GM11168 (cell line): ENCODE results near the gene GBP2.

Experiments used
- in situ Hi-C: fragments of 300-500 bp; cut with MboI; formaldehyde crosslinking; loops from one replicate; pipeline ENCODE4 v1.12.0; 2022; ENCODE audit warnings: low sequenced_read_pairs; ENCODE audit not compliant: unreplicated experiment

GBP2 gene

GRCh38 chr1:89125913-89126580 is at the start of gene GBP2:
Gene GBP2 (minus strand): TSS chr1:89126114. CDS start chr1:89121966, 4,148 bp downstream.
- in situ Hi-C loops: no loop called here

- in situ Hi-C loops: no loop called here
Observed at GRCh38 chr1:89174491-89174890, 48.6 kb upstream of the GBP2 start.

- in situ Hi-C loops: no loop called here
Observed at GRCh38 chr1:89172468-89173143, 46.7 kb upstream of the GBP2 start.

GRCh38 chr1:89171067-89171438 is 45.1 kb upstream of the GBP2 start:
- in situ Hi-C loops: no loop called here

- in situ Hi-C loops: no loop called here
Observed at GRCh38 chr1:89170170-89171066, 44.5 kb upstream of the GBP2 start.

- in situ Hi-C loops: no loop called here
Observed at GRCh38 chr1:89169166-89169565, 43.3 kb upstream of the GBP2 start.

GRCh38 chr1:89167590-89168230 is 41.8 kb upstream of the GBP2 start:
- in situ Hi-C loops: no loop called here

- in situ Hi-C loops: no loop called here
Observed at GRCh38 chr1:89166705-89167104, 40.8 kb upstream of the GBP2 start.

- in situ Hi-C loops: no loop called here
Observed at GRCh38 chr1:89165811-89166210, 39.9 kb upstream of the GBP2 start.

GRCh38 chr1:89151047-89151446 is 25.1 kb upstream of the GBP2 start:
- in situ Hi-C loops: no loop called here

GRCh38 chr1:89149976-89150375 is 24.1 kb upstream of the GBP2 start:
- in situ Hi-C loops: no loop called here

- in situ Hi-C loops: no loop called here
Observed at GRCh38 chr1:89149229-89149628, 23.3 kb upstream of the GBP2 start.

GRCh38 chr1:89147678-89148658 is 22.1 kb upstream of the GBP2 start:
- in situ Hi-C loops: no loop called here

GRCh38 chr1:89146721-89147120 is 20.8 kb upstream of the GBP2 start:
- in situ Hi-C loops: no loop called here

GRCh38 chr1:89143484-89143883 is 17.6 kb upstream of the GBP2 start:
- in situ Hi-C loops: no loop called here

- in situ Hi-C loops: no loop called here
Observed at GRCh38 chr1:89142160-89142559, 16.2 kb upstream of the GBP2 start.

- in situ Hi-C loops: no loop called here
Observed at GRCh38 chr1:89133747-89134146, 7.8 kb upstream of the GBP2 start.

GRCh38 chr1:89130716-89131115 is 4.8 kb upstream of the GBP2 start:
- in situ Hi-C loops: no loop called here

GRCh38 chr1:89129911-89130310 is 4.0 kb upstream of the GBP2 start:
- in situ Hi-C loops: no loop called here
